Lower leg skin (tissue), 3 donors: ENCODE results near the gene RASAL1.

Experiments
- POLR2A ChIP-seq, 2 donors: fragments of 450-650 bp; IDR thresholded peaks; one replicate each; pipeline ENCODE4 v1.6.1; 2016 to 2017; ENCODE audit warnings: antibody characterized with exemption in 2 of 2, mild to moderate bottlenecking in 1 of 2, moderate library complexity in 1 of 2
- TF ChIP-seq, protein P1 (sequence below), 3 donors: fragments of 450-650 bp; IDR thresholded peaks; one replicate each; pipeline ENCODE4 v1.5.1; 2016; ENCODE audit warnings: antibody characterized with exemption in 3 of 3, mild to moderate bottlenecking in 3 of 3, moderate library complexity in 2 of 3

GRCh38 chr12:113089839-113090238 lies 45.7 kb downstream of the RASAL1 start:
- TF ChIP-seq, protein P1, sequence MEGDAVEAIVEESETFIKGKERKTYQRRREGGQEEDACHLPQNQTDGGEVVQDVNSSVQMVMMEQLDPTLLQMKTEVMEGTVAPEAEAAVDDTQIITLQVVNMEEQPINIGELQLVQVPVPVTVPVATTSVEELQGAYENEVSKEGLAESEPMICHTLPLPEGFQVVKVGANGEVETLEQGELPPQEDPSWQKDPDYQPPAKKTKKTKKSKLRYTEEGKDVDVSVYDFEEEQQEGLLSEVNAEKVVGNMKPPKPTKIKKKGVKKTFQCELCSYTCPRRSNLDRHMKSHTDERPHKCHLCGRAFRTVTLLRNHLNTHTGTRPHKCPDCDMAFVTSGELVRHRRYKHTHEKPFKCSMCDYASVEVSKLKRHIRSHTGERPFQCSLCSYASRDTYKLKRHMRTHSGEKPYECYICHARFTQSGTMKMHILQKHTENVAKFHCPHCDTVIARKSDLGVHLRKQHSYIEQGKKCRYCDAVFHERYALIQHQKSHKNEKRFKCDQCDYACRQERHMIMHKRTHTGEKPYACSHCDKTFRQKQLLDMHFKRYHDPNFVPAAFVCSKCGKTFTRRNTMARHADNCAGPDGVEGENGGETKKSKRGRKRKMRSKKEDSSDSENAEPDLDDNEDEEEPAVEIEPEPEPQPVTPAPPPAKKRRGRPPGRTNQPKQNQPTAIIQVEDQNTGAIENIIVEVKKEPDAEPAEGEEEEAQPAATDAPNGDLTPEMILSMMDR (IDR thresholded peaks at IDR 0.05) = no peak
- no peak for TF ChIP-seq POLR2A (IDR thresholded peaks at IDR 0.05)
